Sigmoid colon (tissue), 4 donors: ENCODE measurements around the gene CYP4V2.

Source experiments
- CTCF ChIP-seq, 4 experiments: fragments of 450-650 bp in 3 of 4; fragments of 200-600 bp in 1 of 4; IDR thresholded peaks; one replicate each; pipeline ENCODE4 v1.5.1; 2016 to 2019; ENCODE audit warnings: antibody characterized with exemption in 4 of 4, mild to moderate bottlenecking in 3 of 4, moderate library complexity in 2 of 4
- EP300 ChIP-seq, 4 donors: sonication (generic); formaldehyde crosslinking; IDR thresholded peaks; one replicate each; pipeline ENCODE4 v1.6.1; 2017; ENCODE audit warnings: antibody characterized with exemption in 4 of 4
- POLR2A ChIP-seq, 2 donors: fragments of 450-650 bp; IDR thresholded peaks; one replicate each; pipeline ENCODE4 v1.6.1; 2016; ENCODE audit warnings: antibody characterized with exemption in 2 of 2, mild to moderate bottlenecking in 2 of 2, moderate library complexity in 2 of 2
- POLR2AphosphoS5 ChIP-seq, 4 donors: sonication (generic); formaldehyde crosslinking; IDR thresholded peaks; one replicate each; pipeline ENCODE4 v1.6.1; 2017; ENCODE audit warnings: antibody characterized with exemption in 4 of 4

- TF ChIP-seq CTCF (IDR thresholded peaks at IDR 0.05) (no peak), POLR2A (IDR thresholded peaks at IDR 0.05) (no peak), EP300 (IDR thresholded peaks at IDR 0.05) (no peak), POLR2AphosphoS5 (IDR thresholded peaks at IDR 0.05) (peak in 2 of 4 donors; percentile 20 to 34)
Measured at GRCh38 chr4:186203406-186203805, 12.0 kb downstream of the CYP4V2 start.
